Endothelial cell of umbilical vein (primary cell): Measurements from ENCODE around the gene PAX5. TPM values are rescaled to one million over a fixed set of nuclear protein-coding genes. Genes with fewer than 3 reads are reported as not detected.
"Not testable (repeated sequence)": the region's sequence is repeated elsewhere in the genome, so short reads cannot be mapped to it uniquely, and the experiment has no call there.

Source experiments
- BruUV-seq: library from RNA; stranded (reverse); fragments of 400-500 nt; replicated peaks from 2 replicates; lab custom pipeline; 2021; lab: Mats Ljungman, UMichigan
- CTCF ChIA-PET: fragments of 300-600, 350-600 bp; sonication (Branson Sonifier 250); formaldehyde crosslinking; loops from one replicate; lab custom pipeline; 2021; ENCODE audit warnings: antibody characterized with exemption, inconsistent platforms; lab: Charles Lee
- POLR2A ChIA-PET: fragments of 300-600, 350-600 bp; sonication (Branson Sonifier 250); formaldehyde crosslinking; loops from one replicate; lab custom pipeline; 2021; ENCODE audit warnings: antibody characterized with exemption, inconsistent platforms; lab: Charles Lee
- DNase-seq: peaks from one replicate; pipeline ENCODE4 v3.0.0-alpha.2; 2011; ENCODE audit warnings: low read depth, low spot score
- FAIRE-seq: peaks from 2 replicates; lab custom pipeline; 2011; peaks lifted over from hg19 to GRCh38; lab: Jason Lieb, UNC
- H2AFZ ChIP-seq: 2 replicates; pipeline ENCODE4 v1.6.0; 2012; ENCODE audit warnings: low read depth, low read length, control low read depth, inconsistent platforms
- H3K27ac ChIP-seq: 2 replicates; pipeline ENCODE4 v1.5.1; 2011; ENCODE audit warnings: low read depth, mild to moderate bottlenecking, control low read depth, low read length, moderate library complexity; ENCODE audit not compliant: insufficient read depth
- H3K27me3 ChIP-seq, 2 experiments: 2 replicates each; pipeline versions ENCODE4 v1.6.0 to v1.6.1; 2011; ENCODE audit warnings: low read length in 2 of 2, mixed read lengths in 1 of 2; ENCODE audit not compliant: control insufficient read depth in 2 of 2, insufficient read depth in 2 of 2
- H3K36me3 ChIP-seq, 2 experiments: 2 replicates in 1 of 2; 3 replicates in 1 of 2; pipeline ENCODE4 v1.5.1; 2011; ENCODE audit warnings: low read length in 2 of 2, mild to moderate bottlenecking in 1 of 2, moderate library complexity in 1 of 2; ENCODE audit not compliant: control insufficient read depth in 2 of 2, insufficient read depth in 2 of 2; ENCODE audit errors: extremely low read depth in 1 of 2
- H3K4me1 ChIP-seq: 3 replicates; pipeline ENCODE4 v1.5.1; 2011; ENCODE audit warnings: mild to moderate bottlenecking, low read length; ENCODE audit not compliant: control insufficient read depth, insufficient read depth; ENCODE audit errors: extremely low read depth
- H3K4me2 ChIP-seq: 2 replicates; pipeline ENCODE4 v1.6.1; 2011; ENCODE audit warnings: low read length, control low read depth, mixed read lengths; ENCODE audit not compliant: insufficient read depth
- H3K4me3 ChIP-seq, 3 experiments: fragments of 200-600 bp in 1 of 3; sonication (generic), shearing (Covaris generic) in 1 of 3; replicated peaks in 1 of 3; 2 replicates each; pipeline ENCODE4 v1.5.1; 2011 to 2016; ENCODE audit warnings: control low read depth in 3 of 3, low read length in 3 of 3, mild to moderate bottlenecking in 2 of 3, inconsistent platforms in 1 of 3, low read depth in 1 of 3, moderate library complexity in 1 of 3; ENCODE audit not compliant: insufficient read depth in 1 of 3
- H3K79me2 ChIP-seq: 2 replicates; pipeline ENCODE4 v1.6.0; 2012; ENCODE audit warnings: low read length, inconsistent platforms; ENCODE audit not compliant: control insufficient read depth, insufficient read depth
- H3K9ac ChIP-seq: replicated peaks from 2 replicates; pipeline ENCODE3; 2011; ENCODE audit warnings: low read length, control low read depth; ENCODE audit not compliant: insufficient read depth; ENCODE audit errors: extremely low read depth
- H3K9me1 ChIP-seq: replicated peaks from 3 replicates; pipeline ENCODE4 v1.6.0; 2011; ENCODE audit warnings: mild to moderate bottlenecking, low read length; ENCODE audit not compliant: control insufficient read depth, insufficient read depth; ENCODE audit errors: extremely low read depth
- H3K9me3 ChIP-seq: replicated peaks from 2 replicates; pipeline ENCODE4 v1.5.1; 2012; ENCODE audit warnings: low read length, inconsistent platforms; ENCODE audit not compliant: control insufficient read depth, insufficient read depth
- H4K20me1 ChIP-seq: replicated peaks from 2 replicates; pipeline ENCODE3; 2011; ENCODE audit warnings: mild to moderate bottlenecking, low read length; ENCODE audit not compliant: control insufficient read depth, insufficient read depth; ENCODE audit errors: extremely low read depth
- FOS ChIP-seq: IDR thresholded peaks from 2 replicates; pipeline ENCODE4 v1.6.1; 2011; ENCODE audit warnings: mild to moderate bottlenecking, low read length, moderate library complexity, borderline replicate concordance; ENCODE audit not compliant: insufficient read depth
- GATA2 ChIP-seq: IDR thresholded peaks from 2 replicates; pipeline ENCODE4 v1.7.0; 2011; ENCODE audit warnings: low read depth, mild to moderate bottlenecking, moderate library complexity, mixed read lengths, low read length; ENCODE audit not compliant: insufficient read length, insufficient read depth
- MYC ChIP-seq: IDR thresholded peaks from one replicate; pipeline ENCODE4 v1.6.1; 2011; ENCODE audit warnings: mild to moderate bottlenecking, low read depth, low read length
- POLR2A ChIP-seq: IDR thresholded peaks from 2 replicates; pipeline ENCODE4 v1.6.1; 2012; ENCODE audit warnings: low read depth, mild to moderate bottlenecking, control low read depth, low read length
- POLR2AphosphoS5 ChIP-seq: IDR thresholded peaks from 2 replicates; pipeline ENCODE4 v1.6.1; 2012; ENCODE audit warnings: low read depth, mild to moderate bottlenecking, control low read depth, low read length, moderate library complexity; ENCODE audit not compliant: insufficient read depth
- dilution Hi-C: fragments of 300-500 bp; cut with MboI; formaldehyde crosslinking; loops from one replicate; pipeline ENCODE4 v1.15.0; 2019; ENCODE audit warnings: low sequenced_read_pairs; ENCODE audit not compliant: extremely low pct_ligation_motif_present
- intact Hi-C: fragments of 100-400 bp; cut with micrococcal nuclease; formaldehyde crosslinking; loops from one replicate; pipeline ENCODE4 v1.10.0; 2022
- polyA plus RNA-seq, 4 experiments: library from polyadenylated mRNA; depleted of rRNA in 3 of 4; stranded (reverse) in 3 of 4; unstranded in 1 of 4; fragments of >200 nt; gene quantifications; 2 replicates each; pipeline versions ENCODE4 v1.2.1 to v1.2.3, GENCODE V29; 2011 to 2012; ENCODE audit warnings: missing spikeins in 1 of 4
- total RNA-seq: library from RNA; stranded (reverse); gene quantifications from 2 replicates; pipeline ENCODE4 v1.2.3, GENCODE V29; 2021
- TF ChIP-seq, protein P1 (sequence below): IDR thresholded peaks from 2 replicates; pipeline ENCODE4 v1.6.1; 2011; ENCODE audit not compliant: insufficient read depth, insufficient read length

The PAX5 gene
- total and polyA plus RNA-seq, 2 donors (not counting 3 experiments of a cell fraction or from before 2014, with no cell fraction given) = not detected

DNA sequence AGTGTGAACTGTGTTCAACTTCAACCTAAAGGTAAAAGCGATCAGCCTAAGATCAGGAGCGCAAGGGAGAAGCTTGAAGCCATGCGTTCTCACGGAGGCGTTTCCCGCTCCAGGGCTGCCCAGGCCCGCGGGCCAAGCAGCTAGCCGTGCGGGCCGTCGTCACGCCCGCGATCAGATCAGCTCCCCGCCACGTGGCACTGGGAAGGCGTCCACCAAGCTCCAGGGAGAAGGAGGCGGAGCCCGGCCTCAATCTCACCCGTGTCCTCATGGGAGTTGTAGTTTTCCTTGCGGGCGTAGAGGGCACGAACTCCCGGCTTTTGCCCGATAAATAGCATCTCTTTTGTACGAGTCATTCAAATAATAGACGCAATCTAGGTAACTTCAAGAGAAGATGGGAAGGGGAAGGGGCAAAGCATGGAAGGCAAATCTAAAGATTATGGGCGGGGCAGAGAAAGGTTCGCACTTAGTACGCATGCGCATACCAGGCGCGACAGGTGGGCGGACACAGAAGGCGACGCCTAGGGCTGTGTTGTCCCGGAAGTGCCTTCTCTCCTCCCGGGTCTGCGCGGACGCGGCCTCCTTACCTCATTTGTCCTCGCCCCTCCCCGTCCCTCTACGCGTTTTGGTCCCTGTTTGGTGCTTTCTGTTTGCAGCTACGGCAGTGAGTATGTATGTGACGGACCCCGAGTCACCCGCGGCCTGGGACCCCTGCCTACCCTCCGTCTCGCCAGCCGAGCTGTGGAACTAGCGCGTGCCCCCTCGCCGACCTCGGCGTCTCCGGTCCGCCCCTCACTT, 45.5 kb upstream of the PAX5 start:
- peak; percentile 93 for DNase-seq
- BruUV-seq = TSS peak; percentile 48
- dilution Hi-C loops = no loop called here

DNA sequence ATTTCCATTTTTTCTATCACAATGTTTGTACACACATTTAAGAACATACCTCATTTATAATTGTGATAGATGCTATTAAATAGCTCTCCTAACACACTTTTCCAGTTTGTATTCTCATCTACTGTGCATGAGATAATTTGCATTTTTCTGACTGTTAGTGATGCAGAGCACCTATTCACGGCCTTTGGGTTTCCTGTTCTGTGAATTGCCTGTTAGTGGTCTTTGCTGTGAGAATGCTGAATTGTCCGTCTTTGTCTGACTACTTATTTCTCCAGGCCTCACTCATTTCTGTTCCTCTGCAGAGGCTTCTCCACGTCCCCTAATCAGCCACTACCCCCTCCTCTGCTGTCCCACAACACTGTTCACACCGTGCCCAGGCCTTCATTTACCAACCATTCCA, 40.7 kb upstream of the PAX5 start:
- H4K20me1 ChIP-seq, BruUV-seq, H3K9me3 ChIP-seq, CTCF ChIA-PET, FAIRE-seq, H3K4me3 ChIP-seq, H2AFZ ChIP-seq, H3K4me2 ChIP-seq, DNase-seq, H3K27me3 ChIP-seq, H3K9ac ChIP-seq, dilution Hi-C loops, POLR2A ChIA-PET, H3K27ac ChIP-seq, H3K79me2 ChIP-seq, H3K4me1 ChIP-seq, H3K9me1 ChIP-seq, H3K36me3 ChIP-seq: not testable (repeated sequence)
- intact Hi-C loops = loop anchor here (5.0 kb wide), 1 partner anchor 188 kb away; no protein-coding TSS in a partner anchor

More for the DNA sequence above, 45.5 kb upstream of the PAX5 start:
- FAIRE-seq = peak; percentile 98
- H3K9me3 ChIP-seq = no peaks in the 10 kb centered on the region
- ChIA-PET CTCF (interaction anchor here (0.7 to 2.9 kb wide), 8 partner anchors 11 to 287 kb away, joined by 3 to 12 read pairs (median 4); partner anchors contain the start of gene ZCCHC7), POLR2A (interaction anchor here (0.6 to 1.2 kb wide), 2 partner anchors 41 to 328 kb away, joined by 3 to 6 read pairs; partner anchors contain the start of gene ZCCHC7)
- TF ChIP-seq FOS = no peak
- no peak for TF ChIP-seq POLR2A
- peak; percentile 58 for TF ChIP-seq GATA2
- TF ChIP-seq, protein P1, sequence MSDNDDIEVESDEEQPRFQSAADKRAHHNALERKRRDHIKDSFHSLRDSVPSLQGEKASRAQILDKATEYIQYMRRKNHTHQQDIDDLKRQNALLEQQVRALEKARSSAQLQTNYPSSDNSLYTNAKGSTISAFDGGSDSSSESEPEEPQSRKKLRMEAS = peak; percentile 98
- TF ChIP-seq MYC = peak; percentile 59
- TF ChIP-seq POLR2AphosphoS5 = peak; percentile 18
- H3K4me3 ChIP-seq = peak overlapping the region; percentile 34 to 92 (median 79)
- peaks cover 2% of the 10 kb centered on the region for H3K79me2 ChIP-seq
- no peaks in the 10 kb centered on the region for H3K9me1 ChIP-seq
- no peaks in the 10 kb centered on the region for H4K20me1 ChIP-seq
- peak overlapping the region; percentile 54 for H3K27ac ChIP-seq
- peak overlapping the region; percentile 88 for H2AFZ ChIP-seq
- H3K4me2 ChIP-seq = peak overlapping the region; percentile 75
- H3K27me3 ChIP-seq = peaks cover 0 to 4% of the 10 kb centered on the region in 2 experiments
- intact Hi-C loops = loop anchor here (1.0 to 5.0 kb wide), 3 partner anchors 41 to 183 kb away; partner anchors contain the start of gene ZCCHC7
- peaks cover 4% of the 10 kb centered on the region for H3K4me1 ChIP-seq
- H3K36me3 ChIP-seq = no peaks in the 10 kb centered on the region
- peak overlapping the region; percentile 44 for H3K9ac ChIP-seq
